Mesothelial cell of epicardium (in vitro differentiated cells): ENCODE data around the gene TNFSF10. TPM values are rescaled to one million over a fixed set of nuclear protein-coding genes. Genes with fewer than 3 reads are reported as not detected.
A peak's percentile ranks its signal among the peaks of the same experiment; 100 is the strongest.

Experiments
- DNase-seq, 2 experiments: peaks; one replicate each; pipeline ENCODE4 v3.0.0; 2021; ENCODE audit warnings: low spot score in 2 of 2; ENCODE audit not compliant: unreplicated experiment in 2 of 2
- H3K27ac Mint-ChIP-seq: 2 replicates; pipeline ENCODE4 v1.8.0; 2021; ENCODE audit warnings: mixed read lengths
- H3K27me3 Mint-ChIP-seq: 2 replicates; pipeline ENCODE4 v1.8.0; 2021; ENCODE audit warnings: low read depth, mixed read lengths
- H3K36me3 Mint-ChIP-seq: 2 replicates; pipeline ENCODE4 v1.8.0; 2021; ENCODE audit warnings: mixed read lengths
- H3K4me1 Mint-ChIP-seq: 2 replicates; pipeline ENCODE4 v1.8.0; 2021; ENCODE audit warnings: mixed read lengths
- H3K4me3 Mint-ChIP-seq: 2 replicates; pipeline ENCODE4 v1.8.0; 2021; ENCODE audit warnings: mild to moderate bottlenecking, moderate library complexity, mixed read lengths
- H3K9me3 Mint-ChIP-seq: 2 replicates; pipeline ENCODE4 v1.8.0; 2021; ENCODE audit warnings: mixed read lengths
- CTCF ChIP-seq: fragments of 200-600 bp; sonication (generic); IDR thresholded peaks from one replicate; pipeline ENCODE4 v1.5.0; 2021; ENCODE audit warnings: antibody characterized with exemption; ENCODE audit not compliant: unreplicated experiment
- total RNA-seq: library from RNA; stranded (reverse); gene quantifications from 3 replicates; pipeline ENCODE4 v1.2.1, GENCODE V29; 2021

Gene TNFSF10
- total RNA-seq, 1 donor from 2014 or later = 1.7 TPM

DNA sequence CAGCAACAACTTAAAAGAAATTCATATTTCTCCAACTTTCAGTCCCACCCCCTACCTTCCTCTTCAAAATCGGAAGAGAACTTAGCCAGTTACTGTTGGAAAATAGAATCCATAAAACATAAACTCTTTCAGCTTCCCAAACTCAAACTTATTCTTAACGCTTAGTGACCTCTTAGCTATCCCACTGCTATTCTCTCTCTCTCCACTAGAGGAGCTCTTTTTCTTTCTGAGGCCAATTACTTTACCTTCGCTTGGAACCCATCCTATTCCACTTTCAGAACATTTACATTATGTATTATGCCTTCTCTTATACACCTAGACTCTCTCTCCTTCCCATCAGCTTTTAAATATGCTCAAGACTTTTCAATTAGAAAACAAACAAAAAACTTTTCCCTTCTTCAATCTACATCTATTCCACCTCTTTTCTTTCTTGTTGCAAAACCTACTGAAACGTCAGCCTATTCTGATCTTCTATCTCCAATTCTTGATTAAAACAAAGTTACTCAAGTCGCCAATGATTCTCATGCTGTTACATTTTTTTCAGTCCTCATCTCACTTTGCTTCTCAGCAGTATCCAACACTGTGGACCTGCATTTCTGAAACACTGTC, 61.6 kb downstream of the TNFSF10 start:
- Mint-ChIP-seq H3K36me3 (no peaks in the 10 kb centered on the region), H3K27me3 (peaks cover 4% of the 10 kb centered on the region), H3K4me1 (peaks cover 10% of the 10 kb centered on the region), H3K9me3 (peaks cover under 1% of the 10 kb centered on the region), H3K27ac (no peak overlapping the region), H3K4me3 (no peak overlapping the region)
- peak; percentile 79 for TF ChIP-seq CTCF
- DNase-seq = no peak

- Mint-ChIP-seq H3K36me3 (no peaks in the 10 kb centered on the region), H3K9me3 (no peaks in the 10 kb centered on the region), H3K4me1 (no peaks in the 10 kb centered on the region), H3K27me3 (peaks cover 38% of the 10 kb centered on the region), H3K27ac (no peak overlapping the region), H3K4me3 (no peak overlapping the region)
- no peak for TF ChIP-seq CTCF
- no peak for DNase-seq
Observed at GRCh38 chr3:172456404-172456803, 66.8 kb downstream of the TNFSF10 start.

Other genes with a start within 250 kb of the TNFSF10 start
- gene GHSR, start 75.0 kb downstream of the TNFSF10 start, total RNA-seq = not detected in 3 replicates
- 1.6 to 1.8 TPM (median 1.8 TPM) in 3 replicates for gene NCEH1, start 187.6 kb upstream of the TNFSF10 start, total RNA-seq
- gene ECT2, start 227.3 kb upstream of the TNFSF10 start, total RNA-seq = 20.9 to 22.6 TPM (median 21.9 TPM) in 3 replicates